Tibial artery (tissue), 4 donors: Measurements from ENCODE around the gene DNASE1L3.
"Not testable (repeated sequence)": the region's sequence is repeated elsewhere in the genome, so short reads cannot be mapped to it uniquely, and the experiment has no call there.

ENCODE experiments used
- DNase-seq, 2 donors: peaks; one replicate each; pipeline ENCODE4 v3.0.0-alpha.2; 2019
- H3K27ac ChIP-seq, 2 donors: fragments of 200-600 bp; sonication (generic) in 1 of 2; 1 replicate in 1 of 2; 2 replicates in 1 of 2; pipeline ENCODE4 v1.5.1; 2018 to 2019; ENCODE audit warnings: mild to moderate bottlenecking in 1 of 2
- H3K27me3 ChIP-seq, 2 donors: fragments of 200-600 bp; sonication (generic) in 1 of 2; one replicate each; pipeline versions ENCODE4 v1.5.1 to v1.6.0; 2016 to 2019
- H3K36me3 ChIP-seq, 3 donors: fragments of 200-600 bp; sonication (generic) in 2 of 3; one replicate each; pipeline ENCODE4 v1.5.1; 2016 to 2019; ENCODE audit warnings: mild to moderate bottlenecking in 2 of 3
- H3K4me1 ChIP-seq, 4 donors: fragments of 200-600 bp; sonication (generic) in 2 of 4; 1 replicate in 3 of 4; 2 replicates in 1 of 4; pipeline ENCODE4 v1.5.1; 2016 to 2019
- H3K4me3 ChIP-seq, 2 donors: fragments of 200-600 bp; sonication (generic) in 1 of 2; 1 replicate in 1 of 2; 2 replicates in 1 of 2; pipeline ENCODE4 v1.5.1; 2018 to 2019; ENCODE audit warnings: mild to moderate bottlenecking in 2 of 2
- H3K9me3 ChIP-seq, 3 donors: fragments of 200-600 bp; sonication (generic) in 1 of 3; one replicate each; pipeline ENCODE4 v1.5.1; 2016 to 2019
- intact Hi-C: fragments of 100-400 bp; cut with DNase I; formaldehyde crosslinking; loops from one replicate; pipeline ENCODE4 v1.15.0; 2023; ENCODE audit warnings: low total_unique reads
- TF ChIP-seq, protein P1 (sequence below), 2 experiments: fragments of 200-600 bp in 1 of 2; fragments of 450-650 bp in 1 of 2; IDR thresholded peaks; one replicate each; pipeline ENCODE4 v1.5.1; 2017 to 2019; ENCODE audit warnings: antibody characterized with exemption in 2 of 2, mild to moderate bottlenecking in 1 of 2, moderate library complexity in 1 of 2

DNASE1L3 gene

DNA sequence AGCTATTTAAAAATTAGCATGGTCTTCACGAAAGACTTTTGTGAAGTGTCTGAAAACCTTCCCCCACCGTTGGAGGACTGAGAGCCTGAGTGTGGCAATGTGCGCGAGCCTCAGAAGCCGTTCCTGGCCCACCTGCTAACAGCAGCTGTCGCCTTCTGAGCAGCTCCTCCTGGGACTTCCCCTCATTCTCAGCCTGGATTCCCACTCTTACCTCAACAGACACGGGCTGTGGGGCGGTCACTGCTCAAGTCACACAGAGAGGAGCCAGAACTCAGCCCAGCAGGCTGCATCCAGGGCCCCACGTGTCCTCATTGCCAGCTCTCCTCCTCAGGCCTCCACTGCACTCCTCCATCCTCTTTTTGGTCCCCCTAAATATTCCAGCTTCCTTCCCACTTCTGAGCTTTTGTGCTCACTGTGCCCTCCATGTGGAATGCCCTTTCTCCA, 7.8 kb downstream of the DNASE1L3 start:
- no peak overlapping the region for H3K4me3 ChIP-seq
- H3K36me3 ChIP-seq, result no peaks in the 10 kb centered on the region
- no peak overlapping the region for H3K27ac ChIP-seq
- TF ChIP-seq, protein P1, sequence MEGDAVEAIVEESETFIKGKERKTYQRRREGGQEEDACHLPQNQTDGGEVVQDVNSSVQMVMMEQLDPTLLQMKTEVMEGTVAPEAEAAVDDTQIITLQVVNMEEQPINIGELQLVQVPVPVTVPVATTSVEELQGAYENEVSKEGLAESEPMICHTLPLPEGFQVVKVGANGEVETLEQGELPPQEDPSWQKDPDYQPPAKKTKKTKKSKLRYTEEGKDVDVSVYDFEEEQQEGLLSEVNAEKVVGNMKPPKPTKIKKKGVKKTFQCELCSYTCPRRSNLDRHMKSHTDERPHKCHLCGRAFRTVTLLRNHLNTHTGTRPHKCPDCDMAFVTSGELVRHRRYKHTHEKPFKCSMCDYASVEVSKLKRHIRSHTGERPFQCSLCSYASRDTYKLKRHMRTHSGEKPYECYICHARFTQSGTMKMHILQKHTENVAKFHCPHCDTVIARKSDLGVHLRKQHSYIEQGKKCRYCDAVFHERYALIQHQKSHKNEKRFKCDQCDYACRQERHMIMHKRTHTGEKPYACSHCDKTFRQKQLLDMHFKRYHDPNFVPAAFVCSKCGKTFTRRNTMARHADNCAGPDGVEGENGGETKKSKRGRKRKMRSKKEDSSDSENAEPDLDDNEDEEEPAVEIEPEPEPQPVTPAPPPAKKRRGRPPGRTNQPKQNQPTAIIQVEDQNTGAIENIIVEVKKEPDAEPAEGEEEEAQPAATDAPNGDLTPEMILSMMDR (IDR thresholded peaks at IDR 0.05), result no peak
- no peaks in the 10 kb centered on the region for H3K9me3 ChIP-seq
- H3K4me1 ChIP-seq, result peaks cover 0 to 18% (median 12%) of the 10 kb centered on the region in 4 donors
- intact Hi-C loops, result no loop called here
- no peak for DNase-seq
- no peaks in the 10 kb centered on the region for H3K27me3 ChIP-seq

DNA sequence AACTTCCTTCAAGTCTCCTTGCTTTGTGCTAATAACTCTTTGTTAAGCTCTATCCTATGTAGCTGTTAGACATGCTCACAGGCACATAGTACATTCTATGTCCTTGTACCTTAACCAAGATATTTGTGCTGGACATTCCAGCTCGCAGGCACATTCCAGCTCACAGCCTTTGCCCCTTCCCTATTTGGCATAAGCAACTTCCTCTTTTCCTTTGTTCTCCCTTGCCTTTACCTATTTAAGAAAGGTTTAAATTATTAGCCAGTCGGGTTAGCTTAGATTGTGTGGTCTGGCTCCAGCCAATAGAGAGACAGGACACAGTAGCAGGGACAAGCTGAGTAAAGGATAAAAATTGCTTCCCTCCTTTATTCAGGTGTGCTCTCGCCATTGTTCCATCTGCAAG, 9.3 kb downstream of the DNASE1L3 start:
- intact Hi-C loops, H3K4me3 ChIP-seq, H3K27ac ChIP-seq, H3K9me3 ChIP-seq, DNase-seq, H3K36me3 ChIP-seq, H3K27me3 ChIP-seq: not testable (repeated sequence)
- peaks cover 0 to 18% (median 12%) of the 10 kb centered on the region in 4 donors for H3K4me1 ChIP-seq

DNA sequence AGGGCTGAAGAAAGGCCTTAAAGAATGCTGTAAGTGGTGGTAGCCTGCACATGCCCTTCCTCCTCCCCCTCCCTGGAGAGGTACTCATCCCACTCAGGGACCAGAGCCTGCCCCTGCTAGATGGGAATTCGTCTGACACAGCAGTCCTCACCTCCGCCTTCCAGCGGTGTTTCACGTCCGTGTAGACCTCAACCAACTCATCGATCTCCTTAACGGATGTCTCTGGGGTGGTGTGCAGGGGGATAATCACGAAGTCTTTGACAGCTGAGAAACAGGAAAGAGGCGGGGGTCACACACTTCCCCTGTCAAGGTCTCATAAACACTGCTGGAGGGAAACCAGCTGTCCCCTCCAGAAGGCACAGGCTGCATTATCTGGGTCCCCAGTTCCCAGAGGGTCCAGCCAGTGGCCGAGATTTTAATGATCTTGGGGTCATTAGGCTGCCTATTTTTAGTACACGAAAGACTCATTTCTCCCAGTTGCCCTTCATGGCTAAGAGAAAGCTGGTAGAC, 9.9 kb downstream of the DNASE1L3 start:
- no peak overlapping the region for H3K27ac ChIP-seq
- peaks cover 0 to 18% (median 12%) of the 10 kb centered on the region in 4 donors for H3K4me1 ChIP-seq
- no peaks in the 10 kb centered on the region for H3K27me3 ChIP-seq
- intact Hi-C loops, result no loop called here
- no peaks in the 10 kb centered on the region for H3K9me3 ChIP-seq
- TF ChIP-seq, protein P1 (IDR thresholded peaks at IDR 0.05), result no peak
- no peak for DNase-seq
- H3K4me3 ChIP-seq, result no peak overlapping the region
- H3K36me3 ChIP-seq, result no peaks in the 10 kb centered on the region

DNA sequence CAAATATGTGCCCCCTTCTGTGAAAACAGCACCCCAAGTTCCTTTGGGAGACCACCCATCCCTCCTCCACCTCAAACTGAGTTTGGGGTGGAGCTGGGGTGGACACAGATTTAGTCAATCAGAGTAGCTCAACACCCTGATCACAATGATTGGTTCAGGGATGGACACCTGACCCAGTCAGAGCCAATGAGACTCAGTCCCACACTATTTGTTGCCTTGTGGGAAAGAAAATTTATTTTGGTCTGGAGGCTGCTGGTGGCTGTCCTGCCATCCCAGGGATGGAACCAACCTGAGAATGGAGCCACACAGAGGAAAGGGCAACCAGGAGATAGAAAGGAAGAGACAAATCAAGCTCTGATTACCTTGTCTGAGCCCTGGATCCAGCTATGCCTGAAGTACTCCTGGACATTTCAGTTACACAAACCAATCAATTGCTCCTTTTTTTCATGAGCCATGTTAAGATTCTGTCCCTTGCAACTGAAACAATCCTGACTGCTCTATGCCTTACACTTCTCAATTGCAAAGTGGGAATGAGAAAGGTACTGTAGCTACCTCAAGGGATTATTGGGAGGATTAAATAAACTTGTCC, 10.6 kb downstream of the DNASE1L3 start:
- H3K27ac ChIP-seq, result no peak overlapping the region

DNA sequence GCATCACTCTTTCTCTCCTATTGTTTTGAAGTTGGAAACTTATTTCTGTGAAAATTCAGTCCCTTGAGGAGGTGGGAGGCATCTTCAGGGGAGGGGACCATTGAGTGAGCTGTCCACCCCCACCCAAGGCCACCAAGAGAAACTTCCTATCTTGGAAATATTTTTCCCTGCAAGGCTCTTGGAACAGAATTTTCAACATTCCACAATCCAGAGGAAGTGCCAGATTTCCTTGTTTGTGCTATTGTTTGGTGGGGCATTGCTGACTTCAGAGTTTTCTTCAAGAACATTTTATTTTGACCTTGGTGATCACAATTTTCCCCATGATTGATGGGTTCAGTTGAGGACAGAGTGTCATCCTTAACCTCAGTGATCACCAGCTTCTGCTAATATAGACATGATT, 12.0 kb downstream of the DNASE1L3 start:
- intact Hi-C loops, result no loop called here
- Histone ChIP-seq H3K27ac (no peak overlapping the region), H3K27me3 (no peaks in the 10 kb centered on the region), H3K9me3 (no peaks in the 10 kb centered on the region), H3K36me3 (no peaks in the 10 kb centered on the region), H3K4me3 (no peak overlapping the region), H3K4me1 (peaks cover 0 to 18% (median 12%) of the 10 kb centered on the region in 4 donors)
- DNase-seq, result no peak
- TF ChIP-seq, protein P1 (IDR thresholded peaks at IDR 0.05), result no peak

More for the DNA sequence above, 10.6 kb downstream of the DNASE1L3 start:
- no peak overlapping the region for H3K4me3 ChIP-seq
- peaks cover 0 to 18% (median 12%) of the 10 kb centered on the region in 4 donors for H3K4me1 ChIP-seq
- no peaks in the 10 kb centered on the region for H3K36me3 ChIP-seq
- H3K9me3 ChIP-seq, result no peaks in the 10 kb centered on the region
- no peaks in the 10 kb centered on the region for H3K27me3 ChIP-seq
- TF ChIP-seq, protein P1 (IDR thresholded peaks at IDR 0.05), result no peak
- intact Hi-C loops, result no loop called here
- no peak for DNase-seq

DNA sequence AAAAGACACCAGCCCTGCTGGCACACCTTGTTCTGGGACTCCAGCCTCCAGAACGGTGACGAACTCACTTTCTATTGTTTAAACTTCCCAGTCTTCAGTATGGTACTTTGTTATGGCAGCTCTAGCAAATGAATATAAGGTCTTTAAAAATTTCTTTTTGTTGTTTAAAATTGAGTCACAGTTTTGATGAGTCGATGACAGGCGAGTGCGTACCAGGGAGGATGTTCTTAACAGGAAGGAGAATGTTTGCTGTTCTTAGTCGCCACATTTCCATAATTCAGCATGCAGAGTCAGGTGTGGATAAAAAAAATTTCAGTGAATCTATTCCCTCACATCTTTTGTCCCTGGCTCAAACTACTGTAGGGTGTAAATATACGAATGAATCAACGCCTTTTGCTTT, 12.4 kb downstream of the DNASE1L3 start:
- H3K27me3 ChIP-seq, result no peaks in the 10 kb centered on the region
- no peaks in the 10 kb centered on the region for H3K9me3 ChIP-seq
- intact Hi-C loops, result no loop called here
- H3K4me3 ChIP-seq, result no peak overlapping the region
- H3K4me1 ChIP-seq, result peaks cover 0 to 18% (median 12%) of the 10 kb centered on the region in 4 donors
- no peaks in the 10 kb centered on the region for H3K36me3 ChIP-seq
- TF ChIP-seq, protein P1 (IDR thresholded peaks at IDR 0.05), result no peak
- H3K27ac ChIP-seq, result no peak overlapping the region
- DNase-seq, result no peak
